ENCODE results near the gene MMP10.

GRCh38 chr11:102824556-102824955, 44.1 kb upstream of the MMP10 start:
- TF ChIP-seq POLR2A (IDR thresholded peaks at IDR 0.05; ENCODE audit: low read depth, low read length) (no peak), SPI1 (IDR thresholded peaks at IDR 0.05; ENCODE audit: low read depth, low read length) (no peak), POLR2AphosphoS5 (IDR thresholded peaks at IDR 0.05; ENCODE audit: low read depth, low read length) (no peak), POU2F2 (IDR thresholded peaks at IDR 0.05; ENCODE audit: low read depth, low read length) (no peak), TAF1 (IDR thresholded peaks at IDR 0.05; ENCODE audit: low read depth, low read length) (no peak)

Data from GM12891 (cell line).